ENCODE measurements around the gene CPEB4. TPM values are rescaled to one million over a fixed set of nuclear protein-coding genes. Genes with fewer than 3 reads are reported as not detected.

The CPEB4 gene
- total and polyA plus RNA-seq, 2 of the 8 experiments (the other 6 are each of a cell fraction or from before 2014, with no cell fraction given) = 8.4 to 13.4 TPM

GRCh38 chr5:173880306-173880985 lies 7.7 kb upstream of the CPEB4 start (continued):
- TF ChIP-seq SAP30 (IDR thresholded peaks at IDR 0.05; ENCODE audit: insufficient read depth, insufficient replicate concordance, low read length) (no peak), SIN3A (conservative IDR thresholded peaks at IDR 0.05 in 1 of 2, IDR thresholded peaks at IDR 0.05 in 1 of 2; ENCODE audit: low read depth in 1 of 2, low read length in 2 of 2) (no peak), CBX8 (IDR thresholded peaks at IDR 0.05; ENCODE audit: borderline replicate concordance, low read depth, low read length) (no peak)

Data from H1 (cell line).